ENCODE results near the gene MPPED1.

DNA sequence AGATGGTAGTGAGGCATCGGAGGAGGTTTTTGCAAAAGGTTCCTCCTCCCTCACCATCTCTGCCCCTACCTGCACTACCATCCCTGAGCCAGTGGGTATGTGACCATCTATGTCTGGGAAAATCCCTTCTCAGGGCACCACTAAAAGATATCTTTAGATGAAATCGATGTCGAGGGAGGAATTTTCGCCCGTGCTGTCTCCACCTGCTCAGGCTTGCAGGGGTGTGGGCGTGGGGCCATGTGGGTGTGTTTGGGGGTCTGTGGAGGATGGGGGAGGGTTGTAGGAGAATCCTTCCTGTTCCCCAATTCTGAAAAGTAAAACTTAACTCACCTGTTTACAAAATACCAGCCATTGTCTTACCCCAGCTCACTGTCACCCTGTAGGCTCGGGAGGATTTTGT, 12.4 kb downstream of the MPPED1 start:
- TF ChIP-seq, protein P1, sequence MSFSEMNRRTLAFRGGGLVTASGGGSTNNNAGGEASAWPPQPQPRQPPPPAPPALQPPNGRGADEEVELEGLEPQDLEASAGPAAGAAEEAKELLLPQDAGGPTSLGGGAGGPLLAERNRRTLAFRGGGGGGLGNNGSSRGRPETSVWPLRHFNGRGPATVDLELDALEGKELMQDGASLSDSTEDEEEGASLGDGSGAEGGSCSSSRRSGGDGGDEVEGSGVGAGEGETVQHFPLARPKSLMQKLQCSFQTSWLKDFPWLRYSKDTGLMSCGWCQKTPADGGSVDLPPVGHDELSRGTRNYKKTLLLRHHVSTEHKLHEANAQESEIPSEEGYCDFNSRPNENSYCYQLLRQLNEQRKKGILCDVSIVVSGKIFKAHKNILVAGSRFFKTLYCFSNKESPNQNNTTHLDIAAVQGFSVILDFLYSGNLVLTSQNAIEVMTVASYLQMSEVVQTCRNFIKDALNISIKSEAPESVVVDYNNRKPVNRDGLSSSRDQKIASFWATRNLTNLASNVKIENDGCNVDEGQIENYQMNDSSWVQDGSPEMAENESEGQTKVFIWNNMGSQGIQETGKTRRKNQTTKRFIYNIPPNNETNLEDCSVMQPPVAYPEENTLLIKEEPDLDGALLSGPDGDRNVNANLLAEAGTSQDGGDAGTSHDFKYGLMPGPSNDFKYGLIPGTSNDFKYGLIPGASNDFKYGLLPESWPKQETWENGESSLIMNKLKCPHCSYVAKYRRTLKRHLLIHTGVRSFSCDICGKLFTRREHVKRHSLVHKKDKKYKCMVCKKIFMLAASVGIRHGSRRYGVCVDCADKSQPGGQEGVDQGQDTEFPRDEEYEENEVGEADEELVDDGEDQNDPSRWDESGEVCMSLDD (CRISPR knock-in tag; IDR thresholded peaks at IDR 0.05; ENCODE audit: borderline replicate concordance) = no peak
- TF ChIP-seq TARDBP (CRISPR knock-in tag; IDR thresholded peaks at IDR 0.05) = no peak
- TF ChIP-seq GLI4 (CRISPR knock-in tag; IDR thresholded peaks at IDR 0.05; ENCODE audit: borderline replicate concordance) = no peak
- TF ChIP-seq, protein P2, sequence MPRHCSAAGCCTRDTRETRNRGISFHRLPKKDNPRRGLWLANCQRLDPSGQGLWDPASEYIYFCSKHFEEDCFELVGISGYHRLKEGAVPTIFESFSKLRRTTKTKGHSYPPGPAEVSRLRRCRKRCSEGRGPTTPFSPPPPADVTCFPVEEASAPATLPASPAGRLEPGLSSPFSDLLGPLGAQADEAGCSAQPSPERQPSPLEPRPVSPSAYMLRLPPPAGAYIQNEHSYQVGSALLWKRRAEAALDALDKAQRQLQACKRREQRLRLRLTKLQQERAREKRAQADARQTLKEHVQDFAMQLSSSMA (CRISPR knock-in tag; IDR thresholded peaks at IDR 0.05) = no peak
- no peak for TF ChIP-seq MBD4 (IDR thresholded peaks at IDR 0.05; ENCODE audit: borderline replicate concordance, low read length)
- TF ChIP-seq MYC (CRISPR knock-in tag; IDR thresholded peaks at IDR 0.05; ENCODE audit: borderline replicate concordance) = no peak
- TF ChIP-seq ZNF24 (IDR thresholded peaks at IDR 0.05) = no peak
- TF ChIP-seq, protein P3, sequence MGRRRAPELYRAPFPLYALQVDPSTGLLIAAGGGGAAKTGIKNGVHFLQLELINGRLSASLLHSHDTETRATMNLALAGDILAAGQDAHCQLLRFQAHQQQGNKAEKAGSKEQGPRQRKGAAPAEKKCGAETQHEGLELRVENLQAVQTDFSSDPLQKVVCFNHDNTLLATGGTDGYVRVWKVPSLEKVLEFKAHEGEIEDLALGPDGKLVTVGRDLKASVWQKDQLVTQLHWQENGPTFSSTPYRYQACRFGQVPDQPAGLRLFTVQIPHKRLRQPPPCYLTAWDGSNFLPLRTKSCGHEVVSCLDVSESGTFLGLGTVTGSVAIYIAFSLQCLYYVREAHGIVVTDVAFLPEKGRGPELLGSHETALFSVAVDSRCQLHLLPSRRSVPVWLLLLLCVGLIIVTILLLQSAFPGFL (CRISPR knock-in tag; IDR thresholded peaks at IDR 0.05) = no peak
- TF ChIP-seq EP300 (IDR thresholded peaks at IDR 0.05; ENCODE audit: low read depth in 2 of 2, low read length in 2 of 2) = no peak
- TF ChIP-seq EP300 (CRISPR knock-in tag; IDR thresholded peaks at IDR 0.05; ENCODE audit: borderline replicate concordance) = no peak
- TF ChIP-seq EHMT2 (IDR thresholded peaks at IDR 0.05; ENCODE audit: borderline replicate concordance, low read depth, low read length) = no peak
- TF ChIP-seq SNRNP70 (IDR thresholded peaks at IDR 0.05; ENCODE audit: low read depth, low read length) = no peak
- TF ChIP-seq, protein P4, sequence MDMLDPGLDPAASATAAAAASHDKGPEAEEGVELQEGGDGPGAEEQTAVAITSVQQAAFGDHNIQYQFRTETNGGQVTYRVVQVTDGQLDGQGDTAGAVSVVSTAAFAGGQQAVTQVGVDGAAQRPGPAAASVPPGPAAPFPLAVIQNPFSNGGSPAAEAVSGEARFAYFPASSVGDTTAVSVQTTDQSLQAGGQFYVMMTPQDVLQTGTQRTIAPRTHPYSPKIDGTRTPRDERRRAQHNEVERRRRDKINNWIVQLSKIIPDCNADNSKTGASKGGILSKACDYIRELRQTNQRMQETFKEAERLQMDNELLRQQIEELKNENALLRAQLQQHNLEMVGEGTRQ (IDR thresholded peaks at IDR 0.05; ENCODE audit: low read depth, low read length) = no peak
- TF ChIP-seq, protein P4 (CRISPR knock-in tag; IDR thresholded peaks at IDR 0.05; ENCODE audit: borderline replicate concordance) = no peak
- no peak for TF ChIP-seq TCF7L2 (IDR thresholded peaks at IDR 0.05; ENCODE audit: low read depth, low read length)
- TF ChIP-seq ZNF251 (CRISPR knock-in tag; IDR thresholded peaks at IDR 0.05) = no peak
